GM12878 (cell line): ENCODE results near the gene MZB1. TPM values are rescaled to one million over a fixed set of nuclear protein-coding genes. Genes with fewer than 3 reads are reported as not detected.

Experiments used
- ATAC-seq: fragments of 200-7000 bp; cut with Tn5 transposase; 3 replicates; pipeline ENCODE4 v1.9.1; 2020; ENCODE audit warnings: mild to moderate bottlenecking, moderate library complexity
- BruUV-seq: library from RNA; stranded (reverse); fragments of 400-500 nt; replicated peaks from 2 replicates; lab custom pipeline; 2021; lab: Mats Ljungman, UMichigan
- CTCF ChIA-PET: fragments of 300-600 bp; sonication (Branson Sonifier 250); formaldehyde crosslinking; extraction: SDS; loops from one replicate; lab custom pipeline; 2021; ENCODE audit warnings: inconsistent platforms; lab: Yijun Ruan, JAX
- POLR2A ChIA-PET: fragments of 350-600 bp; formaldehyde crosslinking; extraction: SDS; loops from one replicate; lab custom pipeline; 2021; ENCODE audit warnings: inconsistent platforms; lab: Charles Lee
- RAD21 ChIA-PET: fragments of 300-600 bp; sonication (Branson Sonifier 250); formaldehyde crosslinking; loops from one replicate; lab custom pipeline; 2023; ENCODE audit warnings: antibody characterized with exemption; ENCODE audit not compliant: unreplicated experiment; lab: Charles Lee
- SMC1A ChIA-PET: fragments of 300-600 bp; sonication (Branson Sonifier 250); formaldehyde crosslinking; loops from one replicate; lab custom pipeline; 2023; ENCODE audit not compliant: unreplicated experiment, uncharacterized antibody; lab: Charles Lee
- DNase-seq: peaks from one replicate; pipeline ENCODE4 v3.0.0-alpha.2; 2011; ENCODE audit warnings: low read depth, low spot score
- FAIRE-seq: peaks from 3 replicates; lab custom pipeline; 2011; peaks lifted over from hg19 to GRCh38; lab: Jason Lieb, UNC
- H2AFZ ChIP-seq: 2 replicates; pipeline ENCODE4 v1.6.0; 2011; ENCODE audit warnings: low read depth, low read length, control low read depth; ENCODE audit not compliant: control insufficient read depth
- H3K27ac ChIP-seq: 2 replicates; pipeline ENCODE4 v1.5.1; 2011; ENCODE audit warnings: control low read depth; ENCODE audit not compliant: control insufficient read depth, insufficient read depth
- H3K27me3 ChIP-seq, 2 experiments: replicated peaks in 1 of 2; 2 replicates each; pipeline versions ENCODE4 v1.6.0 to v1.6.1; 2011; ENCODE audit warnings: low read length in 1 of 2; ENCODE audit not compliant: control insufficient read depth in 2 of 2, insufficient read depth in 2 of 2
- H3K36me3 ChIP-seq, 2 experiments: 2 replicates each; pipeline ENCODE4 v1.5.1; 2011; ENCODE audit warnings: low read length in 1 of 2; ENCODE audit not compliant: control insufficient read depth in 2 of 2, insufficient read depth in 2 of 2
- H3K4me1 ChIP-seq: 2 replicates; pipeline ENCODE4 v1.6.1; 2011; ENCODE audit warnings: mild to moderate bottlenecking, low read length, moderate library complexity, mixed read lengths; ENCODE audit not compliant: control insufficient read depth, insufficient read depth
- H3K4me2 ChIP-seq: 2 replicates; pipeline ENCODE4 v1.6.0; 2011; ENCODE audit warnings: control low read depth; ENCODE audit not compliant: control insufficient read depth, insufficient read depth
- H3K4me3 ChIP-seq: fragments of 200-600 bp; sonication (generic); 2 replicates; pipeline ENCODE4 v1.5.1; 2016
- H3K79me2 ChIP-seq: 2 replicates; pipeline ENCODE4 v1.6.0; 2011; ENCODE audit warnings: low read length; ENCODE audit not compliant: control insufficient read depth, insufficient read depth
- H3K9ac ChIP-seq: 2 replicates; pipeline ENCODE4 v1.8.0; 2011; ENCODE audit warnings: low read length, control low read depth, mixed read lengths; ENCODE audit not compliant: control insufficient read depth, insufficient read depth
- H3K9me3 ChIP-seq: replicated peaks from 3 replicates; pipeline ENCODE4 v1.5.1; 2011; ENCODE audit warnings: mild to moderate bottlenecking, low read length; ENCODE audit not compliant: control insufficient read depth, insufficient read depth
- H4K20me1 ChIP-seq: 2 replicates; pipeline ENCODE4 v1.6.0; 2011; ENCODE audit not compliant: control insufficient read depth, insufficient read depth
- EZH2 ChIP-seq: IDR thresholded peaks from 2 replicates; pipeline ENCODE4 v1.6.1; 2012; ENCODE audit warnings: low read depth, mild to moderate bottlenecking, control low read depth, inconsistent platforms, low read length, borderline replicate concordance; ENCODE audit not compliant: control insufficient read depth
- GATAD2B ChIP-seq: fragments of 450-650 bp; conservative IDR thresholded peaks from 2 replicates; pipeline ENCODE4 v1.6.1; 2017; ENCODE audit warnings: low read depth, mild to moderate bottlenecking, moderate library complexity
- MTA3 ChIP-seq: IDR thresholded peaks from 2 replicates; pipeline ENCODE4 v1.6.1; 2012; ENCODE audit warnings: low read length, inconsistent platforms, borderline replicate concordance
- NFYA ChIP-seq: IDR thresholded peaks from 2 replicates; pipeline ENCODE4 v1.6.1; 2011; ENCODE audit warnings: low read depth, mild to moderate bottlenecking, low read length, improper control_type of control experiment, borderline replicate concordance
- POLR2A ChIP-seq: IDR thresholded peaks from 2 replicates; pipeline ENCODE4 v1.6.1; 2011; ENCODE audit warnings: low read depth, mild to moderate bottlenecking, low read length
- SMAD5 ChIP-seq: IDR thresholded peaks from 2 replicates; pipeline ENCODE4 v1.6.1; 2016; ENCODE audit warnings: antibody characterized with exemption, low read depth
- SMARCA5 ChIP-seq: fragments of 450-650 bp; IDR thresholded peaks from 2 replicates; pipeline ENCODE4 v1.6.1; 2017; ENCODE audit warnings: mild to moderate bottlenecking
- ZNF592 ChIP-seq: fragments of 450-650 bp; IDR thresholded peaks from 2 replicates; pipeline ENCODE4 v1.6.1; 2017; ENCODE audit warnings: mild to moderate bottlenecking, moderate library complexity
- WGBS: methylation state at CpG from one replicate; pipeline ENCODE4 v1.1.6; 2016; ENCODE audit warnings: low lambda C conversion rate; ENCODE audit not compliant: insufficient replicate concordance, insufficient coverage; ENCODE audit errors: missing lambda C conversion rate; 5-methylcytosine and 5-hydroxymethylcytosine counted together
- in situ Hi-C: fragments of 300-500 bp; cut with MboI; formaldehyde crosslinking; loops from 9 replicates; pipeline ENCODE4 v1.14.3; 2018; ENCODE audit warnings: mixed read lengths
- intact Hi-C: fragments of 100-400 bp; cut with micrococcal nuclease; formaldehyde crosslinking; loops from one replicate; pipeline ENCODE4 v1.14.2; 2022; ENCODE audit not compliant: unreplicated experiment
- polyA plus RNA-seq, 11 experiments: library from polyadenylated mRNA; depleted of rRNA in 4 of 11; unstranded in 6 of 11; stranded (reverse) in 5 of 11; fragments of >200 nt; fragmentation: Nextera tagmentation in 4 of 11; fragmentation: Illumina TruSeq in 1 of 11; extraction: Ambion mirVana in 4 of 11; extraction: Trizol in 1 of 11; gene quantifications; 1 replicate in 1 of 11; 2 replicates in 10 of 11; pipeline versions ENCODE4 v1.2.1 to v1.2.3, GENCODE V29; 2011 to 2016; ENCODE audit warnings: inconsistent platforms in 2 of 11, missing spikeins in 2 of 11, low read depth in 1 of 11
- total RNA-seq, 4 experiments: library from RNA; depleted of rRNA in 3 of 4; stranded (reverse); fragments of >200 nt in 3 of 4; fragmentation: Illumina TruSeq in 1 of 4; extraction: Trizol in 1 of 4; gene quantifications; 2 replicates each; pipeline versions ENCODE4 v1.2.1 to v1.2.3, GENCODE V29; 2013 to 2021

MZB1 gene
- total and polyA plus RNA-seq, 10 of the 15 experiments (the other 5 are each of a cell fraction or from before 2014, with no cell fraction given): 19.3 to 406 (median 188) TPM

- peaks cover 6% of the 10 kb centered on the region; the same call in 1 of the 2 replicates for H3K4me1 ChIP-seq
- no peaks in the 10 kb centered on the region for H4K20me1 ChIP-seq
- H3K4me3 ChIP-seq: no peak overlapping the region
- no peaks in the 10 kb centered on the region for H3K79me2 ChIP-seq
- H3K27ac ChIP-seq: no peak overlapping the region
- ChIA-PET SMC1A (no interaction called here), RAD21 (no interaction called here), POLR2A (no interaction called here), CTCF (interaction anchor here (0.5 to 1.2 kb wide), 3 partner anchors 34 to 131 kb away, joined by 3 to 4 read pairs (median 3); no protein-coding TSS in a partner anchor)
- no peak overlapping the region for H3K4me2 ChIP-seq
- no peaks in the 10 kb centered on the region for H3K36me3 ChIP-seq
- in situ Hi-C loops: no loop called here
- BruUV-seq: no TSS peak
- 0 out of 2 replicates have a peak, but pooled peaks have one; percentile 20 for TF ChIP-seq SMARCA5
- TF ChIP-seq MTA3: no peak
- TF ChIP-seq POLR2A: peak; percentile 37
- TF ChIP-seq NFYA: no peak
- TF ChIP-seq SMAD5: no peak
- no peak for TF ChIP-seq ZNF592
- no peak for TF ChIP-seq EZH2
- TF ChIP-seq GATAD2B: no peak
- no peaks in the 10 kb centered on the region for H3K9me3 ChIP-seq
- no peak overlapping the region for H2AFZ ChIP-seq
- ATAC-seq (no peak), FAIRE-seq (no peak), DNase-seq (no peak)
- intact Hi-C loops: no loop called here
- H3K27me3 ChIP-seq: no peaks in the 10 kb centered on the region
- H3K9ac ChIP-seq: no peak overlapping the region
- WGBS: 82% methylated on average over 14 of the region's 15 CpGs
Observed at GRCh38 chr5:139379626-139380449, 9.9 kb downstream of the MZB1 start.
